GM23338 (cell line): Measurements from ENCODE around the gene DOCK1. TPM values are rescaled to one million over a fixed set of nuclear protein-coding genes. Genes with fewer than 3 reads are reported as not detected.

ENCODE experiments used
- ATAC-seq: fragments of 200-7000 bp; cut with Tn5 transposase; 3 replicates; pipeline ENCODE4 v1.9.1; 2020
- DNase-seq: peaks from one replicate; pipeline ENCODE4 v3.0.0-alpha.2; 2015; ENCODE audit warnings: low spot score
- H2AFZ ChIP-seq: fragments of 200-600 bp; sonication (generic); 2 replicates; pipeline ENCODE4 v1.8.0; 2016; ENCODE audit warnings: antibody characterized with exemption, mild to moderate bottlenecking, moderate library complexity
- H3F3A ChIP-seq: fragments of 200-600 bp; sonication (generic); replicated peaks from 2 replicates; pipeline ENCODE4 v1.8.0; 2017; ENCODE audit warnings: antibody characterized with exemption, mixed run types, low read depth
- H3K27ac ChIP-seq: fragments of 200-600 bp; sonication (generic); 2 replicates; pipeline ENCODE4 v1.6.1; 2016; ENCODE audit warnings: low read depth
- H3K27me3 ChIP-seq: fragments of 200-600 bp; sonication (generic); 2 replicates; pipeline ENCODE4 v1.8.0; 2016; ENCODE audit warnings: mild to moderate bottlenecking, mixed run types, moderate library complexity; ENCODE audit not compliant: insufficient read depth
- H3K36me3 ChIP-seq: fragments of 200-600 bp; sonication (generic); 2 replicates; pipeline ENCODE4 v1.8.0; 2016; ENCODE audit warnings: mild to moderate bottlenecking; ENCODE audit not compliant: insufficient read depth
- H3K4me1 ChIP-seq: fragments of 200-600 bp; sonication (generic); 2 replicates; pipeline ENCODE4 v1.8.0; 2016; ENCODE audit warnings: mild to moderate bottlenecking, moderate library complexity; ENCODE audit not compliant: insufficient read depth
- H3K4me2 ChIP-seq: fragments of 200-600 bp; sonication (generic); 2 replicates; pipeline ENCODE4 v1.7.1; 2017; ENCODE audit warnings: mixed run types
- H3K4me3 ChIP-seq: fragments of 200-600 bp; sonication (generic); 2 replicates; pipeline ENCODE4 v1.6.1; 2016; ENCODE audit warnings: mixed run types
- H3K79me2 ChIP-seq: fragments of 200-600 bp; sonication (generic); replicated peaks from 2 replicates; pipeline ENCODE4 v1.8.0; 2017; ENCODE audit warnings: mild to moderate bottlenecking; ENCODE audit not compliant: insufficient read depth
- H3K9me2 ChIP-seq: fragments of 200-600 bp; sonication (generic); 2 replicates; pipeline ENCODE4 v1.8.0; 2017; ENCODE audit not compliant: insufficient read depth
- H4K20me1 ChIP-seq: fragments of 200-600 bp; sonication (generic); replicated peaks from 2 replicates; pipeline ENCODE4 v1.8.0; 2017; ENCODE audit warnings: mild to moderate bottlenecking; ENCODE audit not compliant: insufficient read depth
- H3K27ac Mint-ChIP-seq: 2 replicates; pipeline ENCODE4 v1.8.0; 2020; ENCODE audit warnings: inconsistent platforms, mild to moderate bottlenecking, moderate library complexity, mixed read lengths
- H3K27me3 Mint-ChIP-seq: 3 replicates; pipeline ENCODE4 v1.8.0; 2022; ENCODE audit warnings: low read depth, mild to moderate bottlenecking, moderate library complexity, mixed read lengths, inconsistent platforms; ENCODE audit not compliant: insufficient read depth, poor library complexity
- H3K36me3 Mint-ChIP-seq: 3 replicates; pipeline ENCODE4 v1.8.0; 2021; ENCODE audit warnings: low read depth, mild to moderate bottlenecking, inconsistent platforms, moderate library complexity, mixed read lengths
- H3K4me1 Mint-ChIP-seq: 3 replicates; pipeline ENCODE4 v1.8.0; 2020; ENCODE audit warnings: mild to moderate bottlenecking, inconsistent platforms, mixed read lengths
- H3K4me3 Mint-ChIP-seq: 3 replicates; pipeline ENCODE4 v1.8.0; 2021; ENCODE audit warnings: moderate library complexity, mild to moderate bottlenecking, inconsistent platforms, mixed read lengths
- H3K9me3 Mint-ChIP-seq: 3 replicates; pipeline ENCODE4 v1.8.0; 2020; ENCODE audit warnings: moderate library complexity, mild to moderate bottlenecking, inconsistent platforms, mixed read lengths
- CREB1 ChIP-seq: fragments of 250-450 bp; sonication (Bioruptor Pico); IDR thresholded peaks from 2 replicates; pipeline ENCODE4 v1.5.0; 2020; ENCODE audit warnings: low read depth, mild to moderate bottlenecking, moderate library complexity
- CTCF ChIP-seq, 2 experiments: fragments of 200-600 bp in 1 of 2; sonication (generic) in 1 of 2; conservative IDR thresholded peaks; 2 replicates each; pipeline versions ENCODE4 v1.5.1 to v1.6.1; 2016 to 2017; ENCODE audit warnings: antibody characterized with exemption in 2 of 2, low read depth in 2 of 2, mild to moderate bottlenecking in 2 of 2, moderate library complexity in 1 of 2
- ETS1 ChIP-seq: IDR thresholded peaks from 2 replicates; pipeline ENCODE4 v1.6.1; 2016; ENCODE audit warnings: antibody characterized with exemption
- EZH2 ChIP-seq: fragments of 200-600 bp; sonication (generic); IDR thresholded peaks from one replicate; pipeline ENCODE4 v1.8.0; 2017; ENCODE audit warnings: antibody characterized with exemption, mild to moderate bottlenecking, low read depth; ENCODE audit not compliant: unreplicated experiment
- EZH2phosphoT487 ChIP-seq: fragments of 200-600 bp; sonication (generic); IDR thresholded peaks from one replicate; pipeline ENCODE4 v1.8.1; 2018; ENCODE audit warnings: antibody characterized with exemption; ENCODE audit not compliant: unreplicated experiment
- JUNB ChIP-seq: IDR thresholded peaks from one replicate; pipeline ENCODE4 v1.6.1; 2016; ENCODE audit warnings: antibody characterized with exemption; ENCODE audit not compliant: unreplicated experiment
- NANOG ChIP-seq: IDR thresholded peaks from 2 replicates; pipeline ENCODE4 v1.6.1; 2016; ENCODE audit warnings: antibody characterized with exemption, borderline replicate concordance
- POLR2AphosphoS5 ChIP-seq: IDR thresholded peaks from 2 replicates; pipeline ENCODE4 v1.6.1; 2016; ENCODE audit warnings: antibody characterized with exemption, low read depth
- REST ChIP-seq: IDR thresholded peaks from one replicate; pipeline ENCODE4 v1.6.1; 2018; ENCODE audit warnings: antibody characterized with exemption; ENCODE audit not compliant: unreplicated experiment
- STAT1 ChIP-seq: IDR thresholded peaks from one replicate; pipeline ENCODE4 v1.6.1; 2016; ENCODE audit warnings: antibody characterized with exemption; ENCODE audit not compliant: unreplicated experiment
- ZNF114 ChIP-seq: fragments of 250-450 bp; sonication (Bioruptor Pico); IDR thresholded peaks from 2 replicates; pipeline ENCODE4 v1.5.0; 2020; ENCODE audit warnings: mild to moderate bottlenecking, moderate library complexity
- ZNF331 ChIP-seq: fragments of 250-450 bp; sonication (Bioruptor Pico); IDR thresholded peaks from 2 replicates; pipeline ENCODE4 v1.5.0; 2020; ENCODE audit warnings: low read depth, mild to moderate bottlenecking, moderate library complexity
- ZNF462 ChIP-seq: fragments of 250-450 bp; sonication (Bioruptor Pico); IDR thresholded peaks from 2 replicates; pipeline ENCODE4 v1.5.0; 2020; ENCODE audit warnings: mild to moderate bottlenecking, moderate library complexity
- polyA plus RNA-seq: library from polyadenylated mRNA; unstranded; fragments of >200 nt; fragmentation: Nextera tagmentation; extraction: Ambion mirVana; gene quantifications from 2 replicates; pipeline ENCODE4 v1.2.1, GENCODE V29; 2016
- total RNA-seq: library from RNA; depleted of rRNA; stranded (reverse); fragments of >200 nt; shearing (Covaris generic); gene quantifications from 2 replicates; pipeline ENCODE4 v1.2.3, GENCODE V29; 2014

Gene DOCK1
- total and polyA plus RNA-seq, 2 experiments from 2014 or later = 13.2 to 55.3 TPM

GRCh38 chr10:127385066-127385465, 479.8 kb downstream of the DOCK1 start:
- H3K4me1 Mint-ChIP-seq = peaks cover 7% of the 10 kb centered on the region
- Histone ChIP-seq H3K27me3 (no peaks in the 10 kb centered on the region), H3K4me3 (no peak overlapping the region), H3K36me3 (no peaks in the 10 kb centered on the region; the same call in 1 of the 2 replicates), H3K9me2 (0 out of 2 replicates have a peak, but pooled peaks cover 3% of the 10 kb centered on the region), H3K79me2 (no peaks in the 10 kb centered on the region), H4K20me1 (no peaks in the 10 kb centered on the region), H3K4me2 (no peak overlapping the region), H2AFZ (no peak overlapping the region), H3K4me1 (no peaks in the 10 kb centered on the region), H3K27ac (no peak overlapping the region), H3F3A (no peaks in the 10 kb centered on the region)
- TF ChIP-seq ZNF114 (CRISPR knock-in tag) (no peak), ZNF462 (CRISPR knock-in tag) (no peak), POLR2AphosphoS5 (no peak), ETS1 (no peak), EZH2 (no peak), EZH2phosphoT487 (no peak), CREB1 (no peak), ZNF331 (CRISPR knock-in tag) (no peak), REST (no peak), STAT1 (no peak), JUNB (no peak), NANOG (no peak), CTCF (conservative IDR thresholded peaks at IDR 0.05; ENCODE audit: low read depth in 2 of 2) (no peak)
- ATAC-seq (no peak), DNase-seq (no peak)
- peaks cover 6% of the 10 kb centered on the region; the same call in 1 of the 3 replicates for H3K9me3 Mint-ChIP-seq
- no peak overlapping the region for H3K4me3 Mint-ChIP-seq
- H3K36me3 Mint-ChIP-seq = peaks cover 27% of the 10 kb centered on the region
- H3K27me3 Mint-ChIP-seq = peaks cover 11% of the 10 kb centered on the region
- no peak overlapping the region for H3K27ac Mint-ChIP-seq
